GM11168 (cell line): ENCODE data around the gene EXOC6B.
"Not testable (repeated sequence)": the region's sequence is repeated elsewhere in the genome, so short reads cannot be mapped to it uniquely, and the experiment has no call there.

ENCODE experiments used
- in situ Hi-C: fragments of 300-500 bp; cut with MboI; formaldehyde crosslinking; loops from one replicate; pipeline ENCODE4 v1.12.0; 2022; ENCODE audit warnings: low sequenced_read_pairs; ENCODE audit not compliant: unreplicated experiment

EXOC6B gene

GRCh38 chr2:72570413-72570812, 255.4 kb downstream of the EXOC6B start:
- in situ Hi-C loops, result no loop called here

GRCh38 chr2:72562451-72563153, 263.2 kb downstream of the EXOC6B start:
- in situ Hi-C loops, result no loop called here

DNA sequence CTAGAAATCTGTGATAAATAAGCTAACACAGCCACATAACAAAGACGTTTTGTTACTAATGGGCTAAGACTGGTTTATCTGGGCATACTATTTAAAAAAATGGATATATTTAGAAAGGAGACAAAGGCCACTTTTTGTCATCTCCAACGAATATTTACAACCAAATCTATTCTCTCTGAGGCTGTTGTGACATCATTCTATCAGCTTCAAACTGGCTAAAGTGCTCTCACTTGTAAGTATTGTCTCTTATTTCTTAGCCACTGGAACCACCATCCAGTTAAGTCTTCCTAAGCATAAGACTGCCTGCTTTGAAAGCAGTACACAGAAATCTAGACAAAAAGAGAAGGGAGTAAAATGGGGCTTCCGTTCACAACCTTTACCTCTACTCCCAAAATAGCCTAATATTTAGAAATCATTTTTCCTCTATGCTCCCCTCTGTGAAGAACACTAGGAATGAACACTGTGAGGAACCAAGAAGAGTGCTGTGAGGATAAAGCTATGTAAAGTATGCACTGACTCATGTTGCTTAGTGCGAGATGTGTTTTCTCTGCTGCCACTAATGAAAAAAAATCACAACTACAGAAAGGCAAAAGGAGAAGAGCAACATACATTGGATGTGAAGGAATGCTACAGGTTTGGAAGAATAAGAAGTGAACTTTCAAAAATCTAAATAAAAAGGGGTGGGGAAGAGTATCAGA, 264.1 kb downstream of the EXOC6B start:
- in situ Hi-C loops, result no loop called here

DNA sequence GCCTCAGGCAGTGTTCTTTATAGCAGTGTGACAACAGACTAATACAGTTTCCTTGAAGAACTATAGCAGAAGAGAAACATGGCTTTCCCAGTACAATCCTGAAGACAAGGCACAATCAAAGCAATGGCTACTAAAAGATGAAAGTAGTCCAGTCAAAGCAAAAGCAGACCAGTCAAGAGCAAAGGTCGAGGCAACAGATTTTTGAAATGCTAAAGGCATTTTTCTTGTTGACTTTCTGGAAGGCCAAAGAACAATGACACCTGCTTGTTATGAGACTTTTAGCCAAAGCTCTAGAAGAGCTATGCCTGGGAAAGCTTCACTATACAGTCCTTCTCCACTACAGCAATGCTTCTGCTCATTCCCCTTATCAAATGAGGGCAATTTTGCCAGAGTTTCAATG, 269.9 kb downstream of the EXOC6B start:
- in situ Hi-C loops, result no loop called here

DNA sequence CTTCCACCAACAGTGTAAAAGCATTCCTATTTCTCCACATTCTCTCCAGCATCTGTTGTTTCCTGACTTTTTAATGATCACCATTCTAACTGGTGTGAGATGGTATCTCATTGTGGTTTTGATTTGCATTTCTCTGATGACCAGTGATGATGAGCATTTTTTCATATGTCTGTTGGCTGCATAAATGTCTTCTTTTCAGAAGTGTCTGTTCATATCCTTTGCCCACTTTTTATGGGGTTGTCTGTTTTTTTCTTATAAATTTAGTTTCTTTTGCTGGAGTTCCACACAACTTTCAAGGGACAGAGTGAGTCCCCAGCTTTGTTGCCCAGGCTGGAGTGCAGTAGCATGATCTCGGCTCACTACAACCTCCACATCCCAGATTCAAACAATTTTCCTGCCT, 270.5 kb downstream of the EXOC6B start:
- in situ Hi-C loops, result not testable (repeated sequence)

DNA sequence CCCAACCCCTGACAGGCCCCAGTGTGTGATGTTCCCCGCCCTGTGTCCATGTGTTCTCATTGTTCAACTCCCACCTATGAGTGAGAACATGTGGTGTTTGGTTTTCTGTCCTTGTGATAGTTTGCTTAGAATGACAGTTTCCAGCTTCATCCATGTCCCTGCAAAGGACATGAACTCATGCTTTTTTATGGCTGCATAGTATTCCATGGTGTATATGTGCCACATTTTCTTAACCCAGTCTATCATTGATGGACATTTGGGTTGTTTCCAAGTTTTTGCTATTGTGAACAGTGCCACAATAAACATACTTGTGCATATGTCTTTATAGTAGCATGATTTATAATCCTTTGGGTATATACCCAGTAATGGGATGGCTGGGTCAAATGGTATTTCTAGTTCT, 270.9 kb downstream of the EXOC6B start:
- in situ Hi-C loops, result not testable (repeated sequence)

DNA sequence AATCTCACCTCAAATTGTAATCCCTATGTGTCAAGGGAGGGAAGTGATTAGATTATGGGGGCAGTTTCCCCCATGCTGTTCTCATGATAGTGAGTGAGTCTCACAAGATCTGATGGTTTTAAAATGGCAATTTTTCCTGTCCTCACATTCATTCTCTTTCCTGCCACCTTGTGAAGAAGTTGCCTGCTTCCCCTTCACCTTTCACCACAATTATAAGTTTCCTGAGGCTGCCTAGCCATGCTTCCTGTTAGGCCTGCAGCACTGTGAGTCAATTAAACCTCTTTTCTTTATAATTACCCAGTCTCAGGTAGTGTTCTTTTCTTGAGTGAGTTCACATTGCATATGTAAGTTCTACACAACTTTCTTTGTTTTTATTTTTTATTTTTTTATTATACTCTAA, 271.5 kb downstream of the EXOC6B start:
- in situ Hi-C loops, result no loop called here

DNA sequence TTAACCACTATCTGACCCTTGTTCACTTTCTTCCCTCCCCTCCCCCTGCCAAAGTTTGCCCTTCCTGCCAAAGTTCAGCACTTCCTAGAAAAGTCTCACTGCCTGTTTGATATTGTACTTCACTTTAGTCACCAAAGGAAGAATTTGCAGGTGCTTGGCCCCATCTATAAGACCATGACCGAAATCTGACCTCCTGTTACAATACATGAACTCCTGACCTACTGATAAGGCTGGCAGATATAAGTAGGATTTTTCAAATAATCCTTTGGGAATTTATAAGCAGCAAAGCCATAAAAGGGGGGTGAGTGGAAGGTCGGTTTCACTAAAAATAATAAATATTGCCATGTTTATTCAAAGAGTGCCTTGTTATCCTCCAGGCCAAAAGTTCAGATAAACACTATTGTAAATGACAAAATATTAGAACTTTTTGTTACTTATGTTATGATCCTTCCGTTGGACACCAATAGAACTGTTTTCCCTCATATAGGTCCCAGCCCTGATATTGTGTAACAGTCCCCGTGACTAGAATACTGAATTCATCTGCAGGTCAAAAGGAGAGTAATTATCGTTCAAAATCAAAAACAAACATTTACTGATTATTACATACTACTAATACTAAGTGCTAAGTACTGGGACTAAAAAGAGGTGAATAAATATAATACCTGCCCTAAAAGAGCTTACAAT, 277.6 kb downstream of the EXOC6B start:
- in situ Hi-C loops, result no loop called here

DNA sequence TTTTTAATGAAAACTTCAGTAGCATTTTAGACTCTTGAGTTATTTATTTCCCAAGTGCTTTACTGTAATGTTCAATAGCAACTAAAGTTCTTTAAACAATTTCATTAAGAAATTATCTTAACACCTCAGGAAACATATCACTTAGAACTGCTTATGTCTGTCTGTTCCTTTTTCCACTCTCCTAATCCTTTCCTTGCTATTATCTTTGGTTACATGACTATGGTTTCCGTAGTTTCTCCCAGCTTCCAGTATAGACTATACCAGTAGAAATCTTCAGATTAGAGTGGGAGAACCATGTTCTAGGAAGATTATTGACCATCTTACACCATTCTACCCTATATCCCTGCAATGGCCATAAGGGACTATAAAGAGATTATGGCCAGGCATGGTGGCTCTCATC, 280.0 kb downstream of the EXOC6B start:
- in situ Hi-C loops, result no loop called here

- in situ Hi-C loops, result no loop called here
Observed at GRCh38 chr2:72544554-72544953, 281.3 kb downstream of the EXOC6B start.

GRCh38 chr2:72543497-72544216, 282.2 kb downstream of the EXOC6B start:
- in situ Hi-C loops, result no loop called here

- in situ Hi-C loops, result no loop called here
Observed at GRCh38 chr2:72539071-72539552, 286.7 kb downstream of the EXOC6B start.

DNA sequence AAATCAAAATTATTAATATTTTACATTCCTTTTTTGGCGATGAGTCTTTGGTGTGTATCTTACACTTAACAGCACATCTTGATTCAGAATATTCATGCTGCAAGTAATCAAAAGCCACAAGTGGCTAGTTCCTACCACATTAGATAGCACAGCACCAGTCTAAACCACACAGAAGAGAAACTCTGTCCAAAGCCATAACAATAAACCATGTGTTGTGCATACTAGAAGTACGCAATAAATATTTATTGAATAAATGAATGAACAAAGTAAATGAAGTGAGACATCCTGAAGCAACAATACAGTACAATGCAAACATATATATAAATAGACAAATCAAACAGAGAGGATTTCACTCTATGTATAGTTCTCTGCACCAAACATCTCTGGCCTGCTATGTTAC, 287.3 kb downstream of the EXOC6B start:
- in situ Hi-C loops, result no loop called here

DNA sequence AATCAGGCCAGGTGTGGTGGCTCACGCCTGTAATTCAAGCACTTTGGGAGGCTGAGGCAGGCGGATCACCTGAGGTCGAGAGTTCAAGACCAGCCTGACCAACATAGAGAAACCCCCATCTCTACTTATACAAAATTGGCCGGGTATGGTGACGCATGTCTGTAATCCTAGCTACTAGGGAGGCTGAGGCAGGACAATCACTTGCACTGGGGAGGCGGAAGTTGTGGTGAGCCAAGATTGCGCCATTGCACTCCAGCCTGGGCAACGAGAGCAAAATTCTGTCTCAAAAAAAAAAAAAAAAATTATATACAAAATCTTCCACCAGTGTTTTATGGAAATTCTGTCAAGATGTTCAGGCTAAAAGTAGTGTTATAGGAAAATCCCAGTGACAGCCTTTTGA, 290.2 kb downstream of the EXOC6B start:
- in situ Hi-C loops, result not testable (repeated sequence)

DNA sequence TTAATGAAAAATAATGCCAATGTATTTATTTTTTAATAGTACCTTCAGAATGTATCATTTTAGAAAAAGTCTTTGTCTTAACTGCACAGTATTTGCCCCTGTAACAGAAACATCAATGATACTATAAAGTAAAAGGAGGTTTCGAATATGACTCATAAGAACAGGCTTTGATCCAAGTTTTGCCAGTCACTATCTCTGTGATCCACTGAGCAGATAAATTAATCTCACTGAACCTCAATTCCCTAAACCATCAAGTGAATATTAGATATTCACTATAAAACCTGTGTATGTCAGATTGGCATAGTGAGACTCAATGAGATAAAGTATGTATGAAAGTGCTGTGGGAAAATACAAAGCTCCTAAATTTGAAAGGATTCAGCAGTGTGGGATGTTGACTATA, 292.1 kb downstream of the EXOC6B start:
- in situ Hi-C loops, result no loop called here

DNA sequence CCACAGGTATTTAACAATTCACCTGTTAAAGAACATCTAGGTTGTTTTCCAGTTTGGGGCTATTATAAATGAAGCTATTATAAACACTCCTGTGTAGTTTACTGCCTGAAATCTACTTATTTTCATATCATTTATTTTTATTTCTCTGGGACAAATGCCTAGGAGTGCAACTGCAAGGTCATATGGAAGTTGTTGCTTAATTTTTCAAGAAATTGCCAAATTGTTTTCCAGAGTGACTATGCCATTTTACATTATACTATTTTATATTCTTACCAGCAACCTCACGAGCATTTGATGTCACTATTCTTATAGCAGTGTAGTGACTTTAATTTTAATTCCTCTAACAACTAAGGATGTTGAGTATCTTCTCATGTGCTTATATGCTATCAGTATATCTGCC, 298.4 kb downstream of the EXOC6B start:
- in situ Hi-C loops, result no loop called here

GRCh38 chr2:72526623-72527022, 299.2 kb downstream of the EXOC6B start:
- in situ Hi-C loops, result no loop called here

DNA sequence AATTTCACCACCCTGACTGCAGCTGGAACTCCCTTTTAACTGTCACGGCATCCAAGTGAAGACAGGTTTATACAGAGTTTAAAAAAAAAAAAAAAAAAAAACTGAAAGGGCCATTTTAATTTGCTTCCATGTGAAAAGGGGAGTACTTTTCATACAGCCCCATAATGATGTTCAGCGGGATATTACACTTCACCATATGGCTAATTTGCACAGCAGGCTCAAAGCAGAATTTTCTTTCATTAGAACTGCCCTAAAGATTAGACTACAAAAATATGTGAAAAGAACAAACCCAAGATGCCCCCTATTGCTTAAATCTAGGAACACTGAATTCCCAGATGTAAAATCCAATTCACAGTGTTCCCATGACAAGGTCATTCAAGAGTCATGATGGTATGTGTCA, 301.8 kb downstream of the EXOC6B start:
- in situ Hi-C loops, result no loop called here

GRCh38 chr2:72515696-72516095, 310.1 kb downstream of the EXOC6B start:
- in situ Hi-C loops, result no loop called here

- in situ Hi-C loops, result no loop called here
Observed at GRCh38 chr2:72513011-72513410, 312.8 kb downstream of the EXOC6B start.

DNA sequence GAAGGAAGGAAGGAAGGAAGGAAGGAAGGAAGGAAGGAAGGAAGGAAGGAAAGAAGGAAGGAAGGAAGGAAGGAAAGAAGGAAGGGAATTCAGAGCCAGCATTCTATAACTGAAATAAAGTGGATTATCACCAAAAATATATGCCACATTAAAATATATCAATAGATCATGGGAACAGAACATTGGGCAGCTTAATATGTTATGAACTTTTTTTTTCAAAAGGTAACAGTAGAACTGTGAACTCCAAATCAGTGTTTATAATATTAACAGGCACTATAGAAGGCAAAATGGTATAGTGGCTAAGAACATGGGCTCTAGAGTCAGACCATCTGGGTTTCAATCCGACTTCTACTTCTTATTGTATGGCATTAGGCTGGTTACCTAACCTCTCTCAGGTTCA, 313.5 kb downstream of the EXOC6B start:
- in situ Hi-C loops, result no loop called here
